PC-9 (cell line): Measurements from ENCODE around the gene LYZL2.

ENCODE experiments used
- CTCF ChIP-seq: fragments of 200-600 bp; sonication (generic); conservative IDR thresholded peaks from 2 replicates; pipeline ENCODE4 v1.6.1; 2017; ENCODE audit warnings: mixed run types, antibody characterized with exemption, mild to moderate bottlenecking, moderate library complexity
- EZH2 ChIP-seq: fragments of 200-600 bp; sonication (generic); IDR thresholded peaks from 2 replicates; pipeline ENCODE4 v1.8.0; 2017; ENCODE audit warnings: antibody characterized with exemption, low read depth

- TF ChIP-seq CTCF (no peak), EZH2 (no peak)
Measured at GRCh38 chr10:30565449-30565848, 64.1 kb downstream of the LYZL2 start.
